SU-DHL-6 (cell line): ENCODE results near the gene INAVA.

Experiments used
- H2AFZ ChIP-seq: fragments of 200-600 bp; sonication (generic); 2 replicates; pipeline ENCODE4 v1.6.1; 2014; ENCODE audit warnings: low read depth, mild to moderate bottlenecking, moderate library complexity, mixed read lengths, antibody characterized with exemption, low read length; ENCODE audit not compliant: severe bottlenecking
- H3F3A ChIP-seq: fragments of 200-600 bp; shearing (Covaris generic); 2 replicates; pipeline ENCODE4 v1.6.0; 2016; ENCODE audit warnings: antibody characterized with exemption, mild to moderate bottlenecking; ENCODE audit not compliant: insufficient read depth
- H3K27ac ChIP-seq: fragments of 200-600 bp; sonication (generic); 2 replicates; pipeline ENCODE4 v1.5.1; 2016; ENCODE audit warnings: low read depth, mild to moderate bottlenecking, low read length, moderate library complexity, mixed read lengths
- H3K27me3 ChIP-seq: fragments of 200-600 bp; sonication (generic), shearing (Covaris generic); 2 replicates; pipeline ENCODE4 v1.6.0; 2014; ENCODE audit warnings: mild to moderate bottlenecking, low read length
- H3K36me3 ChIP-seq: fragments of 200-600 bp; sonication (generic); 2 replicates; pipeline ENCODE4 v1.6.1; 2014; ENCODE audit warnings: mild to moderate bottlenecking, low read length, mixed read lengths
- H3K4me2 ChIP-seq: fragments of 300-600, 200-600 bp; shearing (Covaris generic), sonication (generic); 2 replicates; pipeline ENCODE4 v1.6.0; 2014; ENCODE audit warnings: low read length, low read depth, mild to moderate bottlenecking; ENCODE audit not compliant: poor library complexity, severe bottlenecking
- H3K4me3 ChIP-seq: fragments of 200-600 bp; sonication (generic); 2 replicates; pipeline ENCODE4 v1.5.1; 2014; ENCODE audit warnings: antibody characterized with exemption, low read length, mild to moderate bottlenecking, mixed read lengths; ENCODE audit not compliant: insufficient read depth, poor library complexity, severe bottlenecking
- H3K79me2 ChIP-seq: fragments of 200-600 bp; sonication (generic); 2 replicates; pipeline ENCODE4 v1.6.1; 2014; ENCODE audit warnings: mild to moderate bottlenecking, low read length, moderate library complexity; ENCODE audit not compliant: insufficient read depth
- H3K9ac ChIP-seq: fragments of 200-600 bp; sonication (generic); 2 replicates; pipeline ENCODE4 v1.7.0; 2014; ENCODE audit warnings: mild to moderate bottlenecking, low read length
- H3K9me2 ChIP-seq: fragments of 200-600 bp; sonication (generic); replicated peaks from 2 replicates; pipeline ENCODE4 v1.6.1; 2014; ENCODE audit warnings: low read length; ENCODE audit not compliant: insufficient read depth
- H3K9me3 ChIP-seq: fragments of 200-600 bp; sonication (generic); 2 replicates; pipeline ENCODE4 v1.6.1; 2014; ENCODE audit warnings: low read length, mixed read lengths; ENCODE audit not compliant: insufficient read depth
- H4K20me1 ChIP-seq: fragments of 200-600 bp; sonication (generic); 2 replicates; pipeline ENCODE4 v1.6.1; 2014; ENCODE audit warnings: low read depth, mild to moderate bottlenecking, antibody characterized with exemption, low read length, moderate library complexity, mixed read lengths
- CTCF ChIP-seq: fragments of 200-600 bp; sonication (generic); IDR thresholded peaks from one replicate; pipeline ENCODE4 v1.5.1; 2017; ENCODE audit warnings: antibody characterized with exemption, mild to moderate bottlenecking, low read length, moderate library complexity; ENCODE audit not compliant: insufficient read depth, poor library complexity, severe bottlenecking
- EZH2phosphoT487 ChIP-seq: fragments of 200-600 bp; sonication (generic), shearing (Covaris generic); conservative IDR thresholded peaks from 2 replicates; pipeline ENCODE4 v1.6.1; 2018; ENCODE audit warnings: mild to moderate bottlenecking, antibody characterized with exemption, low read length, moderate library complexity, mixed read lengths

The INAVA gene

GRCh38 chr1:200875416-200875815 lies 19.3 kb upstream of the INAVA start:
- no peak overlapping the region for H3K27ac ChIP-seq
- TF ChIP-seq CTCF, result no peak
- TF ChIP-seq EZH2phosphoT487, result no peak
- H3K9me2 ChIP-seq, result no peaks in the 10 kb centered on the region
- H3K79me2 ChIP-seq, result no peaks in the 10 kb centered on the region
- no peaks in the 10 kb centered on the region for H3K9me3 ChIP-seq
- no peak overlapping the region for H3K9ac ChIP-seq
- no peaks in the 10 kb centered on the region for H3F3A ChIP-seq
- H3K36me3 ChIP-seq, result no peaks in the 10 kb centered on the region
- H4K20me1 ChIP-seq, result no peaks in the 10 kb centered on the region
- H3K27me3 ChIP-seq, result no peaks in the 10 kb centered on the region
- H2AFZ ChIP-seq, result no peak overlapping the region
- H3K4me2 ChIP-seq, result no peak overlapping the region
- H3K4me3 ChIP-seq, result no peak overlapping the region

- no peaks in the 10 kb centered on the region for H4K20me1 ChIP-seq
These were observed 17.7 kb upstream of the INAVA start for GRCh38 chr1:200877010-200877409.

GRCh38 chr1:200877839-200878551 lies 16.7 kb upstream of the INAVA start:
- no peaks in the 10 kb centered on the region for H3K9me3 ChIP-seq
- no peaks in the 10 kb centered on the region for H3K79me2 ChIP-seq
- H3K27ac ChIP-seq, result no peak overlapping the region
- TF ChIP-seq EZH2phosphoT487 (no peak), CTCF (no peak)
- no peaks in the 10 kb centered on the region for H3K9me2 ChIP-seq
- H3K36me3 ChIP-seq, result no peaks in the 10 kb centered on the region
- H3K4me2 ChIP-seq, result no peak overlapping the region
- no peaks in the 10 kb centered on the region for H4K20me1 ChIP-seq
- H3K27me3 ChIP-seq, result no peaks in the 10 kb centered on the region
- no peak overlapping the region for H3K4me3 ChIP-seq
- no peak overlapping the region for H3K9ac ChIP-seq
- no peak overlapping the region for H2AFZ ChIP-seq
- no peaks in the 10 kb centered on the region for H3F3A ChIP-seq

More at GRCh38 chr1:200877010-200877409, 17.7 kb upstream of the INAVA start:
- Histone ChIP-seq H3K4me3 (no peak overlapping the region), H3K27me3 (no peaks in the 10 kb centered on the region), H3K9me2 (no peaks in the 10 kb centered on the region), H3K9ac (no peak overlapping the region), H3K4me2 (no peak overlapping the region), H3K9me3 (no peaks in the 10 kb centered on the region), H3F3A (no peaks in the 10 kb centered on the region), H3K36me3 (no peaks in the 10 kb centered on the region), H3K27ac (no peak overlapping the region), H3K79me2 (no peaks in the 10 kb centered on the region), H2AFZ (no peak overlapping the region)
- TF ChIP-seq EZH2phosphoT487 (no peak), CTCF (no peak)
